ENCODE measurements around the gene TMEM52. TPM values are rescaled to one million over a fixed set of nuclear protein-coding genes. Genes with fewer than 3 reads are reported as not detected.
A peak's percentile ranks its signal among the peaks of the same experiment; 100 is the strongest.

The TMEM52 gene
- total and polyA plus RNA-seq, 2 of the 13 experiments (the other 11 are each of a cell fraction or from before 2014, with no cell fraction given): 13.2 to 18.7 TPM

GRCh38 chr1:1906185-1907097, 12.6 kb downstream of the TMEM52 start (continued):
- TF ChIP-seq ZNF451 (CRISPR knock-in tag; IDR thresholded peaks at IDR 0.05) (no peak), RNF2 (conservative IDR thresholded peaks at IDR 0.05; ENCODE audit: low read depth) (no peak), ZNF280D (CRISPR knock-in tag; IDR thresholded peaks at IDR 0.05) (no peak), ZNF777 (CRISPR knock-in tag; IDR thresholded peaks at IDR 0.05) (0 out of 2 replicates have a peak, but pooled peaks have one; percentile 15), ZNF121 (CRISPR knock-in tag; IDR thresholded peaks at IDR 0.05) (peak; percentile 99), SNAPC2 (CRISPR knock-in tag; IDR thresholded peaks at IDR 0.05) (no peak), MLLT10 (CRISPR knock-in tag; IDR thresholded peaks at IDR 0.05) (no peak), SIX4 (CRISPR knock-in tag; IDR thresholded peaks at IDR 0.05) (no peak), GABPB1 (CRISPR knock-in tag; IDR thresholded peaks at IDR 0.05) (peak; percentile 50; the same call in 1 of the 2 replicates), CBX5 (CRISPR knock-in tag; IDR thresholded peaks at IDR 0.05; ENCODE audit: borderline replicate concordance) (peak; percentile 61; the same call in 1 of the 2 replicates), ZNF24 (IDR thresholded peaks at IDR 0.05) (no peak), ZNF792 (CRISPR knock-in tag; IDR thresholded peaks at IDR 0.05) (peak; percentile 72; the same call in 1 of the 2 replicates), ZNF572 (CRISPR knock-in tag; IDR thresholded peaks at IDR 0.05) (no peak), RARA (CRISPR knock-in tag; IDR thresholded peaks at IDR 0.05) (peak; percentile 43; the same call in 1 of the 2 replicates), ZNF180 (CRISPR knock-in tag; IDR thresholded peaks at IDR 0.05; ENCODE audit: borderline replicate concordance, low read depth) (no peak), MED8 (CRISPR knock-in tag; IDR thresholded peaks at IDR 0.05; ENCODE audit: insufficient replicate concordance) (no peak), NBN (conservative IDR thresholded peaks at IDR 0.05) (no peak), ZNF615 (CRISPR knock-in tag; IDR thresholded peaks at IDR 0.05; ENCODE audit: borderline replicate concordance) (peak; percentile 77; the same call in 1 of the 2 replicates), PAF1 (CRISPR knock-in tag; IDR thresholded peaks at IDR 0.05) (no peak), ZNF10 (CRISPR knock-in tag; IDR thresholded peaks at IDR 0.05; ENCODE audit: borderline replicate concordance, low read depth) (no peak), TFDP1 (CRISPR knock-in tag; IDR thresholded peaks at IDR 0.05; ENCODE audit: borderline replicate concordance) (peak; percentile 52; the same call in 1 of the 2 replicates), ZNF720 (CRISPR knock-in tag; IDR thresholded peaks at IDR 0.05) (no peak), NR3C1 (CRISPR knock-in tag; IDR thresholded peaks at IDR 0.05) (no peak), FOXK2 (IDR thresholded peaks at IDR 0.05) (no peak), ZNF784 (CRISPR knock-in tag; IDR thresholded peaks at IDR 0.05; ENCODE audit: borderline replicate concordance) (no peak), FOXO1 (CRISPR knock-in tag; IDR thresholded peaks at IDR 0.05) (no peak; the same call in 1 of the 2 replicates), KLF16 (CRISPR knock-in tag; IDR thresholded peaks at IDR 0.05) (peak in 1 of 2 experiments; percentile 71; a peak in 1 of 4 replicates), ZNF616 (CRISPR knock-in tag; IDR thresholded peaks at IDR 0.05; ENCODE audit: low read depth) (no peak)
